NCI-H1092 (cell line): ENCODE results near the gene UBL4A.
A peak's percentile ranks its signal among the peaks of the same experiment; 100 is the strongest.

ENCODE experiments used
- DNase-seq: peaks from one replicate; lab custom pipeline; 2025; lab: John Stamatoyannopoulos, UW

UBL4A gene

GRCh38 chrX:154462396-154462795 lies 24.0 kb downstream of the UBL4A start:
- no peak for DNase-seq

GRCh38 chrX:154460326-154460725 lies 26.1 kb downstream of the UBL4A start:
- no peak for DNase-seq

GRCh38 chrX:154459832-154460231 lies 26.6 kb downstream of the UBL4A start:
- DNase-seq: no peak

- DNase-seq: peak; percentile 32
Observed at GRCh38 chrX:154458954-154459778, 27.2 kb downstream of the UBL4A start.

- DNase-seq: peak; percentile 29
Observed at GRCh38 chrX:154458116-154458953, 28.1 kb downstream of the UBL4A start, which contains the start of gene PLXNA3. TSS of gene PLXNA3 (plus strand) at chrX:154458281. CDS start at chrX:154460184, 1,903 bp downstream.

GRCh38 chrX:154457491-154458115 lies 28.8 kb downstream of the UBL4A start:
- DNase-seq: peak; percentile 31

GRCh38 chrX:154452823-154453222 lies 33.6 kb downstream of the UBL4A start:
- no peak for DNase-seq

- no peak for DNase-seq
Observed at GRCh38 chrX:154450312-154450711, 36.1 kb downstream of the UBL4A start.

GRCh38 chrX:154449618-154450017 lies 36.8 kb downstream of the UBL4A start:
- DNase-seq: no peak

- no peak for DNase-seq
Observed at GRCh38 chrX:154448484-154448883, 37.9 kb downstream of the UBL4A start.

- no peak for DNase-seq
Observed at GRCh38 chrX:154446430-154446829, 40.0 kb downstream of the UBL4A start.

GRCh38 chrX:154445776-154446175 lies 40.6 kb downstream of the UBL4A start:
- DNase-seq: no peak

- DNase-seq: no peak
Observed at GRCh38 chrX:154444755-154445246, 41.6 kb downstream of the UBL4A start.

GRCh38 chrX:154443992-154444754 lies 42.2 kb downstream of the UBL4A start, which contains the start of gene FAM50A:
TSS of gene FAM50A (plus strand) at chrX:154444141. CDS start at chrX:154444236, 95 bp downstream.
- peak; percentile 39 for DNase-seq

GRCh38 chrX:154443479-154443910 lies 42.9 kb downstream of the UBL4A start:
- DNase-seq: no peak

GRCh38 chrX:154441984-154442707 lies 44.3 kb downstream of the UBL4A start:
- no peak for DNase-seq

- DNase-seq: no peak
Observed at GRCh38 chrX:154441564-154441963, 44.9 kb downstream of the UBL4A start.

- DNase-seq: no peak
Observed at GRCh38 chrX:154440623-154441357, 45.6 kb downstream of the UBL4A start.

GRCh38 chrX:154439841-154440240 lies 46.6 kb downstream of the UBL4A start:
- no peak for DNase-seq
